Glomerular endothelial cell (primary cell): Measurements from ENCODE around the gene PRKCA. TPM values are rescaled to one million over a fixed set of nuclear protein-coding genes. Genes with fewer than 3 reads are reported as not detected.
"Not testable (repeated sequence)": the region's sequence is repeated elsewhere in the genome, so short reads cannot be mapped to it uniquely, and the experiment has no call there.

Experiments
- DNase-seq: peaks from one replicate; pipeline ENCODE4 v3.0.0-alpha.2; 2011; ENCODE audit warnings: low read depth, low spot score; ENCODE audit errors: extremely low read depth
- total RNA-seq: library from RNA; depleted of rRNA; stranded (reverse); fragments of >200 nt; gene quantifications from 2 replicates; pipeline ENCODE4 v1.2.3, GENCODE V29; 2015

PRKCA gene
- total RNA-seq, 1 donor from 2014 or later, result 18.4 TPM

DNA sequence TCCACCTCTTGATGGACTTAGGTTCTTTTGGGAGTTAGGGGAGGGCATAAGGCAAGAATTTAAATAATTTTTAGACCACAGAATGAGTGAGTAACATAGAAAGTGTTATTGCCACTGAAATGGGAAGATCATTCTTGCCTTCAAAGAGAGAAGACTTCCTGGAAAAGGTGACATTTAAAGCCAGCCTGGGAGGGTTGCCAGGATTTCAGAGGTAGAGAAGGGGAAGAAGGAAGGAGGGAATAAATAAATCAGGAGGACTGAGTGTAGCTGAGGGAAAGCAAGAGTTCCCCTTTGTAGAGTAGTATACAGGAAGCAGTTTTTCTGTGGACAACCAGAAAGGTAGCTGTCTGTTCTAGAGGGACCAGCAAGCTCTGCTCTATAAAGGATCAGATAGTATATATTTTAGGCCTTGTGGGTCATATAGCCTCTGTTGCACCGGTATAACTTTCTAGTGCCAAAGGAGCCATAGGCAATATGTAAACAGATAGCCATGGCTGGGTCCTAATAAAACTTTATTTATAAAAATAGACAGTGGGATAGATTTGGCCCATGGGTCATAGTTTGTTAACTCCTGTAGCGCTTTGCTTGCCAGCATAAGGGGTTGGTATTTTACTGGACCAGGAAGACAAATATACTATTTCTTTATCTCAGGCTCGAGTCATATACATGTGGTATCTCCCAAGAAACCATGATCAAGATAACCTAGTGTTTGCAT is 385.3 kb downstream of the PRKCA start:
- DNase-seq, result no peak

DNA sequence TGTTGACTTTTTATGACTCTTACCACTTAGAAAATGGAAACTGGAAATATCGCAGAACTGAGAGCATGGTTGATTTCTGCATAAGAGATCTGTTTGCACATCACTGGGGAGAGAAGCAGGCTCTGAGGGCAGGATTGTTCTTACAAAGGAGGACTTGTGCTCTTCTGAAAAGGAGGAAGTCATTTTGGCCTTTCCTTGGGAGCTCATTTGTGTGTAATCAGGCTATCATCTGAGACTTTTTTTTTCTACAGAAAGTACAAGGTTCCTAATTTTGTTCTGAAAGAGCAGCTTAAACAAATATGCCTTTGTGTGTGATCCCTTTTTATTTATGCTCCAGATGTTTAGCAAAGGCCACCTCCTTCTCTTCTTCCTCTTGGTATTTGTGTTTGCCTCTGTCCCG is 386.8 kb downstream of the PRKCA start:
- no peak for DNase-seq

DNA sequence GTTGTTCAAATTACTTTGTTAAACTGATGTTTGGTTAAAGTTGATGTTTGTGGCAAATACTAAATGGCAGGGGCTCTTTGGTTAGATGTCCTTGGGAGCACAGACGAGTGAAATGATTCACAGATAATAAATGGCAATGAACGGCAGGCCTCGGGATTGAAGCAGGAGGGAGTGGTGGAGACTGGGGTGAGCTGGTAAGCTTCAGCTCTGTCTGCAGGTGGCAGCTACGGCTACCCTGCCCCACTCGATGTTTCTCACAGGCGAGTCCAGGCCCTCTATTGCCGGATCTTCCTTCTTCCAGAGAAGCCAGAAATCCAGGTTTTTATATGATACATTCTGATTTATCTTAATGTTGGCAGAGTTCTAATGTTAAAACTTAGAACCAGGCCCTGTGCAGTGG is 387.8 kb downstream of the PRKCA start:
- no peak for DNase-seq

DNA sequence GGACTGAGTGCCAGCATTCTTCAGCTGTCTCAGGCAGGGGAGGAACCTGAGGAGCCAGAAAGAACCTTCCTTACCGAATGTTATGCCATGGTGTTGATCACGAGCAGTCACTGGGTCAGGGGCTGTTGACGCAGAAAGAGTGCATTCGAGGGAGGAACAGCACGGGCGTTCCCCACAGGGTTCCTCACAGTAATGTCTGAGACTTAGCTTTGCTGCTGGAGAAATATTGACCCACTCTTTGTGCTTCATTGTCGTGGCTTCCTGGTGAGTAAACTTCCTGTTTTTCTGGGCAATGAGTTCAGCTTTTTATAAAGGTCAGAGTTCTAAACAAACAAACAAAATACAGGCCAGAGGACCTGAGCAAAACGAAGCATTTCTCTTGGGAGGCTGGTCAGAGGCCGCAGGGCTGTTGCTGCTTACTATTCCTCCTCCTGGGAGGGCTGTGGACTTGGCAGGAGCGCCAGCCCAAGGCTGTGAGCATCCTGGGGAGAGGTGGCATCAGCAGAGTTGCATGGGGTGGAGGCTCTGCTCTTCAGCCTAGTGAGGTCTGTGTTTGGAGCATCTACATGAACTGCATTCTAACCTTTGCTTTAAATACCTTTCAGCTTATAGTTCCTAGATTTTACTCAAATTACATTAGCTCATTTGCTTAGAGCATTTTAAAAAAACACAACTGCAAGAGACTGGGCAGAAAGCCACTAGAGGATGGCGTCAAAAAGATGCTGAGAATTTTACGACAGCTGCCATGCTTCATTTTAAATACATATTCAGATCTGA is 389.4 kb downstream of the PRKCA start:
- DNase-seq, result peak; percentile 82

DNA sequence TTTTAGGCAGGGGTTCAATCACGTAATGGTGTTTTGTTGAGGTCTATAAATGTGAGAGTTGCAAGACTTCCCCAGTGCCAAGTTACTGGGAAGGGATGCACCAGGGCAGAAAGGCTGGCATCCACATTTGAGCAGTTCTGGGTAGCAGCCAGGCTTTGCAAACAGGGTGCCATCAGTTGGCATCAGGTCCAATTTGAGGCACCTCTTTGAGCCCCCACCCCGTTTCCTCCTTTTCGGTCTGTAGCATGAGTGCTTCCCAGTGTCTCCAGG is 389.9 kb downstream of the PRKCA start:
- no peak for DNase-seq

DNA sequence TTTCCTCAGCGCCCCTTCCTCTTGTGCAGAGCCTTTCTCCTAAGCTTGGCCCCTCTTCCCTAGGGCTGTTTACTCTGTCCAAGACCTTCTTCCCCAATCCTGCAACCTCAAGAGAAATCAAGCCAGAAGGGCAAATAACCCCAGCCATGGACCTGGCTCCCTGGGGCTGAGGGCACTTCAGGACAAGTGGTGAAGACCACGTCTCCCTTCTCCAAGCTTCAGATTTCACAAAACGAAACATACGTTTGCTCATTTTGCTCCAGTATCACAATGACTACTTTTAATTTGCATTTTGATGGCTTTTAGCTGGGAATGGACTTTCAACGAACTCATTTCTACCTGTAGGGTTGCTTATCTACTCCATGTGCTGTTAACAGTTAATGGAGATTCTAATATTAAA is 392.7 kb downstream of the PRKCA start:
- no peak for DNase-seq

DNA sequence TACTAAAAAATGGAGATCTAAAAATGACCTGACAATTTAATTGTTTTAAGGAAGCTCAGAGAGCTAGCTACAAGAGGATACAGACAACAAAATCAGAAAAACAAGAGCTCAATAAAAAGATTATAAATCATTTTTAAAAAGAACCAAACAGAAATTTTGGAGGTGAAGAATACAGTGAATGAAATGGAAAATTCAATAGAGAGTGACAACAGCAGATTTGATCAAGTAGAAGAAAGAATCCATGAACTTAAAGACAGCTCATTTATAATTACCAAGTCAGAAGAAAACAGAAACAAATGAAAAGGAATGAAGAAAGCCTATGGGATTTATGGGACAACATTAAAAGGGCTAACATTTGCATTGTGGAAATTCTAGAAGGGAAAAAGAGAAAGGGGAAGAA is 395.9 kb downstream of the PRKCA start:
- no peak for DNase-seq

DNA sequence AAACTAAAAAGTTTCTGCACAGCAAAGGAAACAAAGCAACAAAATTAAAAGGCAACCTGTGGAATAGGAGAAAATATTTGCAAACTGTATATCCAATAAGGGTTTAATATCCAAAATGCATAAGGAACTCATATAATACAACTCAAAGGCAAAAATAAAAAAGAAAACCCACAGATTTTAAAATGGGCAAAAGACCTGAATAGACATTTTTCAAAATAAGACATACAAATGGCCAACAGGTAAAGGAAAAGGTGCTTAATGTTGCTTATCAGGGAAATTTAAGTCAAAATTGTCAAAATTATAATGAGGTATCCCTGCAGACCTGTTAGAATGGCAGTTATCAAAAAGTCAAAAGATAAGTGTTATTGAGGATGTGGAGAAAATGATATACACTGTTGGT is 399.0 kb downstream of the PRKCA start:
- DNase-seq, result no peak

DNA sequence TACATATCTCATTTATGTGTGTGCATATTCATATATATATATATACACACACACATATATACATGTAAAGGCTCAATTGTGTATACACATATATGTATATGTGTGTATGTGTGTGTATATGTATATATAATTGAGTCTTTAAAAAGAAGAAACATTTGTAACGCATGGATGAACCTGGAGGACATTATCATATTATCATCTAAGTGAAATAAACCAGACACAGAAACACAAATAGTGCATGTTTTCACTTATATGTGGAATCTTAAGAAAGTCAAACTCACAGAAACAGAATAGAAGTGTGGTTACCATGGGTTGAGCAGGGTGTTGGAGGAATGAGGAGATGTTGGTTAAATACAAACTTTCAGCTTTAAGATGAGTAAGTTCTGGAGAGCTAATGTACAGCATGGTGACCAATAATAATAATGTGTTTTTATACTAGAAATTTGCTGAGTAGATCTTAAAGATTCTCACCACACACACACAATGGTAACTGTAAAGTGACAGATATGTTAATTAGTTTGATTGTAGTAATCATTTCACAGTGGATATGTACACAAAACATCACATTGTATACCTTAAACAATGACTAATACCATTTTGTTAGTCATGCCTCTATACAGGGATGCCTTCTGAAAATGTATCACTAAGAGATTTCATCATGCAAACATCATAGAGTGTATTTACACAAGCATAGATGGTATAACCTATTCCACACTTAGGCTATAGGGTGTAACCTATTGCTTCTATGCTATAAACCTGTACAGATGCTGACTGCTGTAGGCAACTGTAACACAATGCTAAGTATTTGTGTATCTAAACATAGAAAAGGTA is 399.9 kb downstream of the PRKCA start:
- no peak for DNase-seq

DNA sequence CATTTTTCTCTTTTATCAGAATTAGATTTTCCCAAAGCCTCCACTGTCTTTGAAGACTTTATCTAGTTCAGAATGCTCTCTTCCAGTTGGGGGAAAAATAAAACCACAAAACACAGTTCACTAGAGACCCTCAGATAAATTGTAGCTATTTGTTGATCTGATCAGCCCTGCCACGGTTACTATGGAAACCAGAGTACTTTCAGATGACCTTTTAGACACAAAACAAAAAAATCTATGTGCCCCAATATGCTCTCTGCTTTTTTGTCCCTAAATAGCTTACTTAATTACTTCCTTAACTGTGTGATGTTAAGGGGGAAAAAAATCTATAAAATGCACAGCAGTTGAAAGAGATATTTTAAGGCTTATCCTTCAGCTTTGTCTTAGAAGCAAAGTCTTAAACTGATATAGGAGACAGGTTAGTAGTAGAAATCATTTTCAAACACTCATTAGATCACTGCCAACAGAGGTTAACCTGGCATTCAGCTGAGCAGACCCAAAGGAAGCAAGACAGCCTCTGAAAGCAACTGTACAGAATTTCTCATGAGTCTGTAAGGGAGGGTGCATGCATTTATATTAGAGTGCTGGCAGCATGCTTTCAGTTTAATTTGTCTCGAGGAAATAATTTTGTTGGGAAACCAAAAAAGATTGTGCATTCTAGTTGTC is 402.6 kb downstream of the PRKCA start:
- no peak for DNase-seq

DNA sequence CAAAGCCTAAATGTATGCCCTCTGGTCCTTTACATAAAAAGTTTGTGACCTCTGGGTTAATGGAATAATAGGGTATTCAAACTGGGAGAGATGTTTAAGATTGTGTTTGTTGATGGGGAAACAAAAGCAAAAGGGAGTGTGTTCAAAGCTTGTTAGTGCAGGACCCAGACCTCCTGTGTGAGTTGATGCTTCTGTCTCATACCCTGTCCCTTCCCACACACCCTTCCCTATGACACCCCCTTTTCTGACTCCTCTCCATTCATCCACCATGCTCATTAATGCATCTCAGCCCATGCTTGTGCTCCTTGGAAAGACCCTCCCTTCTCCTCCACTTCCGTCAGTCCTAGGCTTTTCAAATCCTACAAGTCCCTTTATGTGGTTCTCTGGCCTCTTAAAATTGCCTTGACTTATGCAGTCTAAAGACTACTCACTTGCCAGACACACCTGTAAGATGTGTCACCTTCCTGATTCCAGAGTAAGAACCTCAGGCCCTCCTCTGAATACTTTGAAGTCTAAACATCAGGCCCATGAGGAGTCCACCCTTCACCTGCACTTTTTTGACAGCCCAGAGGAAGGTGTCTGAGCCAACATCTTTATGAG is 404.5 kb downstream of the PRKCA start:
- DNase-seq, result no peak

DNA sequence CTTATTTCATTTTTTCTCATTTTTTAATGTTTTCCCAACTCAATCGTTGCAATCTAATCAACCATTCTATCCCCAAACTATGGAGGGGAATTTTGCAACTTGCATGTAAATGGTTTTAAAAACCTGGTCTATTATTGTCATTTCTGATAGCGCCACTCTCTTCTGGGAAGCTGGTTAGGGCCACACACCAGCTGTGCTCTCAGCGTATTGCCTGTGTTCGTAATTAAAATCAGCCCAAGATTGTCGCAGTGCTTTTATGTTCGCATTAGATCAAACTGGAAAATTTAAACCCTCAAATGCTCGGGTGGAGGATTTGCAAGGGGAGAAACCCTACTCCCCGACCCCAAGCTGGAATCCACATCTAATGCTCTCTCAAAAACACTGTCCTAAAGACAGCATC is 409.0 kb downstream of the PRKCA start:
- DNase-seq, result no peak

DNA sequence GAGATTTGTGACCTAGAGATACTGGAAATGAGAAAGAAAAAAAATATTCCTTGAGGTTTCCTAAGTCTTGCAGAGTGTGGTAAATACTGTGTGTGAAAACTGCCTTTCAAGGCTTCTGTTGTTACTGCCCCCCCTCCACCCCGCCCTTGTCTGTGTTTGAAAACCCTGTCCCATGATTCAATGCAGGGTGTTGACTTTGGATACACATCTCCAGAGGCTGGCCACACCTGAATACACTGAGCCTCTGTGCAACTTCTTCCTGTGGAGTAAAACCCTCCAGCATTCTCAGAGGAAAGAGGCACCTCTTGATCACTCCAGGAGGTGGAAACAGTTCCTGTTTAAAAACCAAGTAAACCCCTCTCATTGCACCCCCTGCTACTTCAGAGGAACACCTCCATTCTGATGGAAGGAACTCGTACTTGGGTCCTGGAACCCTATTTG is 409.5 kb downstream of the PRKCA start:
- no peak for DNase-seq

DNA sequence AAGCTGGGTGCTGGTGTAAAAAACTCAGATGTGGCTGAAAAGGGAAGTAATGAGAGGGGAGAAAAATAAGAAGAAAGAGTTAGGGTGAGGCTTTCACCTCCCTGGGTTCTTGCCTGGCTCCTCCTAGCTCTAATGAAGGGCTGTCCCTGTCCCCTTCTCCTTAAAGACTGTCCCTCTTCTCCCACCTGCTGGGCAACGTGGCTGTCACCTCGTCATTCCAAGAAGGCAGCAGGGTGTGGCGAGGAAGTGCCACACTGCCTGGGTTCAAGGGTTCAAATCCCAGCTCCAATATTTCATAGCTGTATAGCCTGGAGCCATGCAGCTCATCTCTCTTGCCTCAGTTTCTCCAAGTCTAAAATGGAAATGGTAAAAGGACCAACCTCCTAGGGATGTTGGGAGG is 410.0 kb downstream of the PRKCA start:
- DNase-seq, result no peak

DNA sequence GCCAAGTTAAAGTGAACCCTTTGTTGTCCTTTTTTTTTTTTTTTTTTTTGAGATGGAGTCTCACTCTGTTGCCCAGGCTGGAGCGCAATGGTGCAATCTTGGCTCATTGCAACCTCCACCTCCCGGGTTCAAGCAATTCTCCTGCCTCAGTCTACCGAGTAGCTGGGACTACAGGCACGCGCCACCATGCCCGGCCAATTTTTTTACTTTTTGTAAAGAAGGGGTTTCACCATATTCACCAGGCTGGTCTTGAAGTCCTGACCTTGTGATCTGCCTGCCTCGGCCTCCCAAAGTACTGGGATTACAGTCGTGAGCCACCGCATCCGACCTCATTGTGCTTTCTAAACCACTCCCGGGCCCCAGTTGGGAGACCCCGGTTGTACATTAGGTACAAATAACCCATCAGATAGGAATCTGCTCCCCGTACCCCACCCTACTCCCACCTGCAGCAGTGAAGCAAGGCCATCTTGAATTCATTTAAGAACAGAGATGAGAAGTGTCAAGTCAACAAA is 410.7 kb downstream of the PRKCA start:
- DNase-seq, result not testable (repeated sequence)

DNA sequence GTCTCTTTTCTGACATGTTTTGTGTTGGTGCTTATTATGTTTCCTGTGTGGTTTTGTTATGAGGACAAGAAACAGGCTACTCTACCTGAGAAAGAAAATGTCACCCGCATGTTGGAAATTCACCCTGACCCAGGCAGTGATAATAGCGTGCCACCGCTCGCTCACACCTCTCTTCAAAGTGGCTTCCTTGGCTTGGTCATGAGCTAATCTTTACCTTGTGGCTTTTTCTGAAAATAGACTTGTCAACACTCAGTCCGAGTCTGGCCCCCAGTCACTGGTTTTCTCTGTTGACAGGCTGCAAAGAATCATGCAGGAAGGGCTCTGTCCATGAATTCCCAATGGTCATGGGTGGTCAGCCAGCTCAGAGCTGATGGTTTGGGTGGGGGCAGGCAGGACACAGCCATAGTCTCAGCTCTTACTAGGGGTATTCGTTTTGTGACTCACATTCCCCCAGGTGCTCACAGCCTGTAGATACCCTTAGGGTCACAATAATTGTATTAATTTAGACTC is 411.2 kb downstream of the PRKCA start:
- no peak for DNase-seq

DNA sequence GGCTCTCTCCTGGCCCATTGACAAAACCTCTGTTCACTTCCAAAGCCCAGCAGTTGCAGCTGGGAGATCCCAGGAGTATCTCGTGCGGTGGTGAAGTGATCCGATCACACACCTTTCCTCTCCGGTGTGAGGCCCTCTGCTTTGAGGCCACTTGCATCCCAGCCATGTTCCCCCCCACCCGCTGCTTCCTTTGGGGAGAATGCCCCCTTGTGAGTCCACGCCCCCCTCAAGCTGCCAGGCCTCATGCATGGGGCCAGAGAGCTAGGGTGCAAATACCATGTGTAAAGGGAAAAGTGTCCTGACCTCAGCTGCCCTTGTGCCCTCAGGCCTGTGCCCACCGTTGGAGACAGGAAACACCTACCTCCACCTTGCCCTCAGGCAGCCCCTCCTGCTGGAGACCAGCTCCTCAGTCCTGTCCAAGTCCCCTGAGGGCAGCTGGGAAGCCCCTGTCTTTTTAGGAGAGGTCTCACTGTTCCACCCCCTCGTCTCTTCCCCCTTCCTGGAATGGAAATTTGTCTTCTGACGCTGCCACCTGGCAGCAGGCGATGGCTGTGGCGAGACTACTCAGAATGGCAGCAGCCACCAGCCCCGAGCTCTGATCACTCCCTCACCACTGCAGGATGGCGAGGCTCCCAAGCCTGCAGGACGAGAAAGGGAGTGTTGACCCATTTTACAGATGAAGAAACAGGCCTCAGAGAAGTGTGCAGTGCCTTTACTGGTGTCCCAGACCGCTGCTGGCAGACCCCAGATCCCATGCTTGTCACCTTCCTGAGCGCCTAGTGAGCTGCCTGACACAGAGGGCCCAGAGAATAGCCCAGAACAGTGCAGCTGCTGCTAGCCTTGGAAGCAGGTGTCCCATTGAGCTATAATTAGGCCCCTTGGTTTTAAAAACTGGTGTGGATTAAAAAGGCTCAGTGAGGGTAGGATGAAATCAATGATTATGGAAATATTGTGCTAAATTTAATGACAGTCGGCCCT is 411.9 kb downstream of the PRKCA start:
- DNase-seq, result no peak

DNA sequence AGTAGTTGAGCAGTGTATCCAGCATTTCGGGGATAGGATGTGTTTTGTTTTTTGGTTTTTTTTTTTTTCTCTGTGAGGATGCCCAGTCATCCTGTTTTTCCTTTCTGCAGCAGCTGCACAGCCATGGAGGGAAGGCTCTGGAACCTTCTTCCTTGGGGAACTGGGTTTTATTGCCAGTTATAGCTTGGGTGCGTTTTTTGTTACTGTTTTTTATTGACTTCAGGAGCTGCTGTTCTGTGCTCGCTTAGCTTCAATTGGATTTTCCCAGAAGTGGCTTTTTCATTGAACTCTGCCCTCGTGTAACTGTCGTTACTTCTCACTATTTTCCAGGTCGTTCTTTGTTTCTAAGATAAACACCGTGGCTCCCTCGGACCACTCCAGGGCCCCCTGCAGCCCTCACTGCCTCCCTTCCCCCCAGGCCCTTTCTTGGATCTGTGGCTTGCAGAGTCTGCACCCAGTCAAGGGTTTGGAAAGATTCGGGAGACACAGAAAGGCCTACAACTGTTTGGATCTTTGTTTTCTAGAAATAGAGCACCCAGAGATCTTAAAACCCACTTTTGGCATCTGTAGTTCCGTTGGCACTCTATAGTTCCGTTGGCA is 412.8 kb downstream of the PRKCA start:
- DNase-seq, result no peak

DNA sequence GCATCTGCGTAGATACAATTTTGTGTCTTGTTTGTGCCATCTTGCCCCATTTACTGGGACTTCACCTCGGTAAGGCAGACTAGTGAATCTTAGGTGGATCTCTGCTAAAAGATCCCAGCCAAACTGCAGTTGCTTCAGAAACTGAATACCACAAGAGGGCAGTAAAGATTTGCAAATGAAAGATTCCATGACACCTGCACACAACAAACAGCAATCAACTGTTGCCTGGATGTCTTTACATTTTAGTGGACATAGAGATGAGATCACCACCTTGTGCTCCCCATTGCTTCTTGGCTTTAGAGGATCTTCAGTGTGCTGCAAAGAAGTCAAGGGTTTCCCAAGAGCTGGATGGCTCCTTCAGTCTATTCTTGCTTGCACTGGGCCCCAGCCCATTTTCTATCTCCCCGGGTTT is 413.3 kb downstream of the PRKCA start:
- DNase-seq, result no peak
